GM21515 (cell line): ENCODE results near the gene PRKAB1.
"Not testable (repeated sequence)": the region's sequence is repeated elsewhere in the genome, so short reads cannot be mapped to it uniquely, and the experiment has no call there.

ENCODE experiments used
- ATAC-seq: cut with Tn5 transposase; IDR thresholded peaks from one replicate; pipeline ENCODE4 v1.9.1; 2021; ENCODE audit not compliant: unreplicated experiment

Gene PRKAB1

GRCh38 chr12:119683816-119684215, 15.9 kb downstream of the PRKAB1 start:
- no peak for ATAC-seq

- ATAC-seq = no peak
These were observed 16.9 kb downstream of the PRKAB1 start for GRCh38 chr12:119684711-119685369.

GRCh38 chr12:119685375-119685774, 17.4 kb downstream of the PRKAB1 start:
- ATAC-seq = no peak

GRCh38 chr12:119686355-119686754, 18.4 kb downstream of the PRKAB1 start:
- no peak for ATAC-seq

- no peak for ATAC-seq
These were observed 18.8 kb downstream of the PRKAB1 start for GRCh38 chr12:119686776-119687175.

- no peak for ATAC-seq
These were observed 19.5 kb downstream of the PRKAB1 start for GRCh38 chr12:119687406-119687805.

GRCh38 chr12:119687879-119688278, 19.9 kb downstream of the PRKAB1 start:
- ATAC-seq = no peak

GRCh38 chr12:119689935-119690500, 22.1 kb downstream of the PRKAB1 start:
- ATAC-seq = no peak

GRCh38 chr12:119691202-119691810, 23.4 kb downstream of the PRKAB1 start:
- ATAC-seq = no peak

- ATAC-seq = no peak
These were observed 24.5 kb downstream of the PRKAB1 start for GRCh38 chr12:119692410-119692809.

- no peak for ATAC-seq
These were observed 25.1 kb downstream of the PRKAB1 start for GRCh38 chr12:119692997-119693396.

GRCh38 chr12:119693511-119693910, 25.6 kb downstream of the PRKAB1 start:
- no peak for ATAC-seq

- no peak for ATAC-seq
These were observed 26.2 kb downstream of the PRKAB1 start for GRCh38 chr12:119694111-119694510.

GRCh38 chr12:119695034-119695433, 27.1 kb downstream of the PRKAB1 start:
- no peak for ATAC-seq

- no peak for ATAC-seq
These were observed 29.0 kb downstream of the PRKAB1 start for GRCh38 chr12:119696943-119697342.

GRCh38 chr12:119699199-119699760, 31.3 kb downstream of the PRKAB1 start:
- no peak for ATAC-seq

GRCh38 chr12:119700078-119700477, 32.1 kb downstream of the PRKAB1 start:
- ATAC-seq = no peak

- no peak for ATAC-seq
These were observed 36.3 kb downstream of the PRKAB1 start for GRCh38 chr12:119704065-119704747.

- ATAC-seq = no peak
These were observed 37.2 kb downstream of the PRKAB1 start for GRCh38 chr12:119705182-119705581.

GRCh38 chr12:119706427-119706826, 38.5 kb downstream of the PRKAB1 start:
- ATAC-seq = not testable (repeated sequence)

- no peak for ATAC-seq
These were observed 42.5 kb downstream of the PRKAB1 start for GRCh38 chr12:119710374-119710964.
